Neural progenitor cell (in vitro differentiated cells): Measurements from ENCODE around the gene DOK7. TPM values are rescaled to one million over a fixed set of nuclear protein-coding genes. Genes with fewer than 3 reads are reported as not detected.

Experiments
- DNase-seq: peaks from one replicate; pipeline ENCODE4 v3.0.0-alpha.2; 2016; ENCODE audit warnings: low spot score
- H2AFZ ChIP-seq: fragments of 200-600 bp; sonication (generic); replicated peaks from 2 replicates; pipeline ENCODE4 v1.6.1; 2016; ENCODE audit warnings: antibody characterized with exemption
- H3F3A ChIP-seq: fragments of 200-600 bp; sonication (generic); 2 replicates; pipeline ENCODE4 v1.6.1; 2016; ENCODE audit warnings: antibody characterized with exemption, low read depth
- H3K27ac ChIP-seq: fragments of 200-600 bp; sonication (generic); 2 replicates; pipeline ENCODE4 v1.5.1; 2016; ENCODE audit warnings: mild to moderate bottlenecking
- H3K27me3 ChIP-seq: fragments of 200-600 bp; sonication (generic); 2 replicates; pipeline ENCODE4 v1.6.1; 2016; ENCODE audit warnings: mild to moderate bottlenecking, moderate library complexity
- H3K36me3 ChIP-seq: fragments of 200-600 bp; sonication (generic); 2 replicates; pipeline ENCODE4 v1.5.1; 2016
- H3K4me1 ChIP-seq: fragments of 200-600 bp; sonication (generic); 2 replicates; pipeline ENCODE4 v1.6.1; 2016; ENCODE audit warnings: mixed run types
- H3K4me2 ChIP-seq: fragments of 200-600 bp; sonication (generic); 2 replicates; pipeline ENCODE4 v1.6.1; 2016
- H3K4me3 ChIP-seq: fragments of 200-600 bp; sonication (generic); 2 replicates; pipeline ENCODE4 v1.5.1; 2016
- H3K79me2 ChIP-seq: fragments of 200-600 bp; sonication (generic); 2 replicates; pipeline ENCODE4 v1.6.1; 2016; ENCODE audit warnings: low read depth
- H3K9ac ChIP-seq: fragments of 200-600 bp; sonication (generic); 2 replicates; pipeline ENCODE4 v1.6.1; 2016
- H3K9me3 ChIP-seq: fragments of 200-600 bp; sonication (generic); 2 replicates; pipeline ENCODE4 v1.5.1; 2016; ENCODE audit warnings: low read depth
- H4K20me1 ChIP-seq: fragments of 200-600 bp; sonication (generic); 2 replicates; pipeline ENCODE4 v1.6.1; 2016; ENCODE audit warnings: low read depth
- H3K27ac Mint-ChIP-seq: 3 replicates; pipeline ENCODE4 v1.8.0; 2021; ENCODE audit warnings: mixed read lengths
- H3K27me3 Mint-ChIP-seq: 2 replicates; pipeline ENCODE4 v1.8.0; 2022; ENCODE audit warnings: low read depth, mild to moderate bottlenecking, inconsistent platforms, moderate library complexity, mixed read lengths; ENCODE audit not compliant: insufficient read depth
- H3K36me3 Mint-ChIP-seq: 3 replicates; pipeline ENCODE4 v1.8.0; 2021; ENCODE audit warnings: mixed read lengths
- H3K4me1 Mint-ChIP-seq: 3 replicates; pipeline ENCODE4 v1.8.0; 2021; ENCODE audit warnings: mixed read lengths
- H3K4me3 Mint-ChIP-seq: 3 replicates; pipeline ENCODE4 v1.8.0; 2021; ENCODE audit warnings: mild to moderate bottlenecking, moderate library complexity, mixed read lengths
- H3K9me3 Mint-ChIP-seq: 3 replicates; pipeline ENCODE4 v1.8.0; 2020; ENCODE audit warnings: mixed read lengths
- EZH2 ChIP-seq: fragments of 200-600 bp; sonication (generic); IDR thresholded peaks from 2 replicates; pipeline ENCODE4 v1.6.1; 2017; ENCODE audit warnings: antibody characterized with exemption, mild to moderate bottlenecking, moderate library complexity
- EZH2phosphoT487 ChIP-seq: fragments of 200-600 bp; sonication (generic); IDR thresholded peaks from 2 replicates; pipeline ENCODE4 v1.6.1; 2017; ENCODE audit warnings: antibody characterized with exemption
- total RNA-seq: library from RNA; depleted of rRNA; stranded (reverse); fragments of >200 nt; gene quantifications from 2 replicates; pipeline ENCODE4 v1.2.3, GENCODE V29; 2015; ENCODE audit warnings: low replicate concordance
- TF ChIP-seq, protein P1 (sequence below): fragments of 200-600 bp; sonication (generic); IDR thresholded peaks from 2 replicates; pipeline ENCODE4 v1.5.1; 2017; ENCODE audit warnings: antibody characterized with exemption, mild to moderate bottlenecking

Gene DOK7
- total RNA-seq, 1 donor from 2014 or later, result not detected

DNA sequence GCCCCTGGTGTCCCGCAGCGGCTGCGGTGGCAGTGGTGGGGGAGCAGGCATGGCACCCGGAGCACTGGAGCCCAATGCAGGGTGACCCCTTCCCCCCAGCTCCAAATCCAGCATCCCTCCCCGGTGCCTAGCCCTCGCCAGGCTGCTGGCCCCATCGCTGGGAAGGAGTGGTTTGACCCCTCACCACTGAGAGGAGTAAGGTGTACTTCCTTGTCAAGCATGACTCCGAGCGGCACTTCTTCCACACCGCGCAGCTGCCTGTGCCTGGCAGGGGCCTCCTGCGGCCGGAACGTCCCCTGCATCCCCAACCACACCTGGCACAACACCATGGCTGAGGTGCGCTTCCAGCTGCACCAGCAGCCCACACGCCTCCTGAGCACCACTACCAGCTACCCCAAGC lies 42.1 kb downstream of the DOK7 start:
- Histone ChIP-seq H3F3A (no peaks in the 10 kb centered on the region), H3K27me3 (no peaks in the 10 kb centered on the region), H3K36me3 (peaks cover 3% of the 10 kb centered on the region), H3K9ac (no peak overlapping the region), H3K4me3 (no peak overlapping the region), H3K27ac (no peak overlapping the region), H2AFZ (no peak overlapping the region), H4K20me1 (peaks cover 79% of the 10 kb centered on the region), H3K4me1 (no peaks in the 10 kb centered on the region), H3K79me2 (no peaks in the 10 kb centered on the region), H3K9me3 (no peaks in the 10 kb centered on the region), H3K4me2 (no peak overlapping the region)
- peaks cover 5% of the 10 kb centered on the region for H3K4me1 Mint-ChIP-seq
- peaks cover 3% of the 10 kb centered on the region for H3K27me3 Mint-ChIP-seq
- no peak overlapping the region for H3K27ac Mint-ChIP-seq
- no peak overlapping the region for H3K4me3 Mint-ChIP-seq
- TF ChIP-seq, protein P1, sequence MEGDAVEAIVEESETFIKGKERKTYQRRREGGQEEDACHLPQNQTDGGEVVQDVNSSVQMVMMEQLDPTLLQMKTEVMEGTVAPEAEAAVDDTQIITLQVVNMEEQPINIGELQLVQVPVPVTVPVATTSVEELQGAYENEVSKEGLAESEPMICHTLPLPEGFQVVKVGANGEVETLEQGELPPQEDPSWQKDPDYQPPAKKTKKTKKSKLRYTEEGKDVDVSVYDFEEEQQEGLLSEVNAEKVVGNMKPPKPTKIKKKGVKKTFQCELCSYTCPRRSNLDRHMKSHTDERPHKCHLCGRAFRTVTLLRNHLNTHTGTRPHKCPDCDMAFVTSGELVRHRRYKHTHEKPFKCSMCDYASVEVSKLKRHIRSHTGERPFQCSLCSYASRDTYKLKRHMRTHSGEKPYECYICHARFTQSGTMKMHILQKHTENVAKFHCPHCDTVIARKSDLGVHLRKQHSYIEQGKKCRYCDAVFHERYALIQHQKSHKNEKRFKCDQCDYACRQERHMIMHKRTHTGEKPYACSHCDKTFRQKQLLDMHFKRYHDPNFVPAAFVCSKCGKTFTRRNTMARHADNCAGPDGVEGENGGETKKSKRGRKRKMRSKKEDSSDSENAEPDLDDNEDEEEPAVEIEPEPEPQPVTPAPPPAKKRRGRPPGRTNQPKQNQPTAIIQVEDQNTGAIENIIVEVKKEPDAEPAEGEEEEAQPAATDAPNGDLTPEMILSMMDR, result no peak
- TF ChIP-seq EZH2, result no peak
- TF ChIP-seq EZH2phosphoT487, result no peak
- peaks cover 19% of the 10 kb centered on the region for H3K36me3 Mint-ChIP-seq
- no peak for DNase-seq
- H3K9me3 Mint-ChIP-seq, result no peaks in the 10 kb centered on the region

DNA sequence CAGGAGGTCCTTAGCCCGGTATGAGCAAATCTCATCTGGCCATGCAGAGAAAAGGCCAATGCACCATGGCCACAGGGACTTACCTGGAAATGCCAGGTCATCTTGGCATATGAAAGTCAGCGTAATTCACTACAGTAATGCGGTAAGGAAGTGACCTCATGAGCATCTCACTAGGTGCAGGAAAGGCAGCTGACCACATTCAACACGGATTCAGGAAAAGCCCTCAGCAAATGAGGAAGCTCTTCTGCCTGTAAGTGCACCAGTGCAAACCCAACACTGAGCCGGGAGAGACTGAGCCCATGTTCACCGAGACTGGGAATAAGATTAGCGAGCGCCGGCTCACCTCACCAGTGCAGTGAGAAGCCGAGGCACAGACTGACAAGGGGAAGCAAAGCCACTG lies 45.4 kb downstream of the DOK7 start:
- peaks cover 3% of the 10 kb centered on the region for H3K36me3 ChIP-seq

DNA sequence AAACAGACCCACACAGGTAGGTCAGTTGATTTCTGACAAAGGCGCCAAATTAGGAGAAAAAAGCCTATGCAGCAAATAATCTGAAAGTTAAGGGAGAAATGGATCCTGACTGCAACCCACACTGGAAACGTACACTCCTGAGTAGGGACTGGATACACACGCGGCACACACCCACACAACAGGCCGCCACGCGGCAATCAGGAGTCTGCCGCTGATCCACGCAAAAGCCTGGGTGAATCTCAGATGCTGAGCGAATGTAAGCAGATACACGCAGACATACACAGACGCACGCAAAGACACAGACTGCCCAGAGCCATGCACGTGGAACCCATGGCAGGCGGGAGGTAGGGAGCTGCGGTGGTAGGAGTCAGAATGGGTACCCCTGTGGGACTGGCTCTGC lies 47.4 kb downstream of the DOK7 start:
- peaks cover 3% of the 10 kb centered on the region for H3K36me3 ChIP-seq
- H2AFZ ChIP-seq, result no peak overlapping the region
- no peak overlapping the region for H3K9ac ChIP-seq
- Mint-ChIP-seq H3K9me3 (no peaks in the 10 kb centered on the region), H3K4me3 (no peak overlapping the region), H3K27ac (no peak overlapping the region), H3K4me1 (no peaks in the 10 kb centered on the region), H3K27me3 (peaks cover 3% of the 10 kb centered on the region), H3K36me3 (peaks cover 35% of the 10 kb centered on the region)
- H4K20me1 ChIP-seq, result peaks cover 46% of the 10 kb centered on the region
- H3F3A ChIP-seq, result no peaks in the 10 kb centered on the region
- H3K9me3 ChIP-seq, result no peaks in the 10 kb centered on the region
- no peak overlapping the region for H3K4me3 ChIP-seq
- H3K4me1 ChIP-seq, result no peaks in the 10 kb centered on the region
- H3K27ac ChIP-seq, result no peak overlapping the region
- no peaks in the 10 kb centered on the region for H3K79me2 ChIP-seq
- TF ChIP-seq, protein P1, result no peak
- TF ChIP-seq EZH2, result no peak
- TF ChIP-seq EZH2phosphoT487, result no peak
- no peaks in the 10 kb centered on the region for H3K27me3 ChIP-seq
- DNase-seq, result no peak
- H3K4me2 ChIP-seq, result no peak overlapping the region

More for the DNA sequence above, 45.4 kb downstream of the DOK7 start:
- H4K20me1 ChIP-seq, result peaks cover 56% of the 10 kb centered on the region
- H3K4me2 ChIP-seq, result no peak overlapping the region
- H3K27ac Mint-ChIP-seq, result no peak overlapping the region
- H3K9ac ChIP-seq, result no peak overlapping the region
- DNase-seq, result no peak
- H3K4me1 ChIP-seq, result no peaks in the 10 kb centered on the region
- no peak overlapping the region for H2AFZ ChIP-seq
- H3K27me3 ChIP-seq, result no peaks in the 10 kb centered on the region
- peaks cover 3% of the 10 kb centered on the region for H3K27me3 Mint-ChIP-seq
- H3K4me3 ChIP-seq, result no peak overlapping the region
- peaks cover 30% of the 10 kb centered on the region for H3K36me3 Mint-ChIP-seq
- no peak overlapping the region for H3K4me3 Mint-ChIP-seq
- H3K79me2 ChIP-seq, result no peaks in the 10 kb centered on the region
- no peaks in the 10 kb centered on the region for H3K9me3 ChIP-seq
- no peaks in the 10 kb centered on the region for H3K4me1 Mint-ChIP-seq
- H3F3A ChIP-seq, result no peaks in the 10 kb centered on the region
- no peaks in the 10 kb centered on the region for H3K9me3 Mint-ChIP-seq
- no peak overlapping the region for H3K27ac ChIP-seq
- TF ChIP-seq, protein P1, result no peak
- TF ChIP-seq EZH2 (no peak), EZH2phosphoT487 (no peak)
